Naive thymus-derived CD8-positive, alpha-beta T cell (primary cell): Measurements from ENCODE around the gene TGM6. TPM values are rescaled to one million over a fixed set of nuclear protein-coding genes. Genes with fewer than 3 reads are reported as not detected.
A peak's percentile ranks its signal among the peaks of the same experiment; 100 is the strongest.

Experiments used
- ATAC-seq, 2 donors: fragments of 150-1000 bp; cut with Tn5 transposase in 1 of 2; sonication (Bioruptor Pico), chemical (Tn5 transposase) in 1 of 2; 1 replicate in 1 of 2; 2 replicates in 1 of 2; pipeline ENCODE4 v1.10.0; 2021; ENCODE audit warnings: mild to moderate bottlenecking in 2 of 2, moderate library complexity in 2 of 2
- POLR2A ChIA-PET: fragments of 350-600 bp; sonication (Branson Sonifier 250); formaldehyde crosslinking; loops from one replicate; lab custom pipeline; 2021; ENCODE audit warnings: antibody characterized with exemption; lab: Charles Lee
- DNase-seq, 10 donors: peaks; one replicate each; pipeline versions ENCODE4 v3.0.0 to v3.0.0-alpha.2; 2020 to 2022
- H3K27ac Mint-ChIP-seq, 10 donors: one replicate each; pipeline ENCODE4 v1.8.0; 2020 to 2022; ENCODE audit warnings: mild to moderate bottlenecking in 10 of 10, mixed read lengths in 10 of 10, moderate library complexity in 4 of 10, inconsistent platforms in 1 of 10
- H3K27me3 Mint-ChIP-seq, 5 donors: one replicate each; pipeline ENCODE4 v1.8.0; 2021 to 2022; ENCODE audit warnings: mixed read lengths in 5 of 5
- H3K36me3 Mint-ChIP-seq, 3 donors: one replicate each; pipeline ENCODE4 v1.8.0; 2020 to 2022; ENCODE audit warnings: mixed read lengths in 3 of 3, mild to moderate bottlenecking in 2 of 3, inconsistent platforms in 1 of 3
- H3K4me1 Mint-ChIP-seq, 4 donors: one replicate each; pipeline ENCODE4 v1.8.0; 2021 to 2022; ENCODE audit warnings: mixed read lengths in 4 of 4
- H3K4me3 Mint-ChIP-seq, 10 donors: one replicate each; pipeline ENCODE4 v1.8.0; 2020 to 2022; ENCODE audit warnings: mild to moderate bottlenecking in 10 of 10, mixed read lengths in 10 of 10, moderate library complexity in 6 of 10, inconsistent platforms in 1 of 10
- H3K9me3 Mint-ChIP-seq, 9 donors: one replicate each; pipeline ENCODE4 v1.8.0; 2020 to 2022; ENCODE audit warnings: mixed read lengths in 9 of 9, mild to moderate bottlenecking in 3 of 9, inconsistent platforms in 1 of 9, moderate library complexity in 1 of 9
- polyA plus RNA-seq, 3 donors: library from polyadenylated mRNA; unstranded; fragments of 300-500 nt; fragmentation: Illumina TruSeq; gene quantifications; one replicate each; pipeline ENCODE4 v1.2.3, GENCODE V29; 2021
- total RNA-seq, 8 experiments: library from RNA in 2 of 8; stranded (reverse) in 2 of 8; gene quantifications; one replicate each; pipeline ENCODE4 v1.2.3 and lab custom pipeline; 2021 to 2026

The TGM6 gene
- total and polyA plus RNA-seq, 5 experiments from 2014 or later: not detected

GRCh38 chr20:2342243-2342642 lies 38.5 kb upstream of the TGM6 start:
- DNase-seq: no peak
- peaks cover 0 to 2% (median 0%) of the 10 kb centered on the region in 9 donors for H3K9me3 Mint-ChIP-seq
- POLR2A ChIA-PET: no interaction called here
- ATAC-seq: no peak
- no peaks in the 10 kb centered on the region for H3K36me3 Mint-ChIP-seq
- no peaks in the 10 kb centered on the region for H3K4me1 Mint-ChIP-seq
- no peak overlapping the region for H3K4me3 Mint-ChIP-seq
- H3K27ac Mint-ChIP-seq: peak overlapping the region in 1 of 10 donors; percentile 77
- H3K27me3 Mint-ChIP-seq: peaks cover 5 to 35% (median 13%) of the 10 kb centered on the region in 5 donors

GRCh38 chr20:2346188-2346587 lies 34.5 kb upstream of the TGM6 start:
- Mint-ChIP-seq H3K27ac (no peak overlapping the region), H3K9me3 (peaks cover 0 to 4% (median 0%) of the 10 kb centered on the region in 9 donors), H3K27me3 (peaks cover 10 to 38% (median 22%) of the 10 kb centered on the region in 5 donors), H3K4me3 (no peak overlapping the region), H3K4me1 (no peaks in the 10 kb centered on the region), H3K36me3 (no peaks in the 10 kb centered on the region)
- no peak for DNase-seq
- no peak for ATAC-seq
- POLR2A ChIA-PET: no interaction called here

GRCh38 chr20:2348336-2348735 lies 32.4 kb upstream of the TGM6 start:
- POLR2A ChIA-PET: no interaction called here
- Mint-ChIP-seq H3K27ac (no peak overlapping the region), H3K4me3 (no peak overlapping the region), H3K9me3 (peaks cover 0 to 4% (median 0%) of the 10 kb centered on the region in 9 donors), H3K27me3 (peaks cover 12 to 31% (median 19%) of the 10 kb centered on the region in 5 donors), H3K36me3 (no peaks in the 10 kb centered on the region), H3K4me1 (peaks cover 0 to 1% (median 0%) of the 10 kb centered on the region in 4 donors)
- ATAC-seq (no peak), DNase-seq (no peak)

GRCh38 chr20:2349801-2350200 lies 30.9 kb upstream of the TGM6 start:
- H3K27ac Mint-ChIP-seq: no peak overlapping the region
- H3K36me3 Mint-ChIP-seq: no peaks in the 10 kb centered on the region
- H3K4me3 Mint-ChIP-seq: no peak overlapping the region
- peaks cover 0 to 4% (median 0%) of the 10 kb centered on the region in 9 donors for H3K9me3 Mint-ChIP-seq
- no peak for ATAC-seq
- peaks cover 13 to 37% (median 25%) of the 10 kb centered on the region in 5 donors for H3K27me3 Mint-ChIP-seq
- POLR2A ChIA-PET: no interaction called here
- DNase-seq: no peak
- H3K4me1 Mint-ChIP-seq: peaks cover 0 to 1% (median 0%) of the 10 kb centered on the region in 4 donors

GRCh38 chr20:2350606-2351005 lies 30.1 kb upstream of the TGM6 start:
- POLR2A ChIA-PET: no interaction called here
- DNase-seq (no peak), ATAC-seq (no peak)
- no peak overlapping the region for H3K27ac Mint-ChIP-seq
- no peak overlapping the region for H3K4me3 Mint-ChIP-seq
- peaks cover 0 to 4% (median 0%) of the 10 kb centered on the region in 9 donors for H3K9me3 Mint-ChIP-seq
- peaks cover 13 to 37% (median 24%) of the 10 kb centered on the region in 5 donors for H3K27me3 Mint-ChIP-seq
- no peaks in the 10 kb centered on the region for H3K36me3 Mint-ChIP-seq
- H3K4me1 Mint-ChIP-seq: peaks cover 0 to 1% (median 0%) of the 10 kb centered on the region in 4 donors

GRCh38 chr20:2353231-2353630 lies 27.5 kb upstream of the TGM6 start:
- Mint-ChIP-seq H3K27ac (no peak overlapping the region), H3K4me3 (no peak overlapping the region), H3K9me3 (peaks cover 0 to 2% (median 0%) of the 10 kb centered on the region in 9 donors), H3K4me1 (peaks cover 0 to 1% (median 0%) of the 10 kb centered on the region in 4 donors), H3K27me3 (peaks cover 2 to 26% (median 17%) of the 10 kb centered on the region in 5 donors), H3K36me3 (no peaks in the 10 kb centered on the region)
- POLR2A ChIA-PET: no interaction called here
- ATAC-seq (no peak), DNase-seq (no peak)

- H3K27me3 Mint-ChIP-seq: peaks cover 8 to 21% (median 13%) of the 10 kb centered on the region in 5 donors
Measured at GRCh38 chr20:2357114-2357513, 23.6 kb upstream of the TGM6 start.

GRCh38 chr20:2358006-2358405 lies 22.7 kb upstream of the TGM6 start:
- Mint-ChIP-seq H3K36me3 (peaks cover 0 to 21% (median 14%) of the 10 kb centered on the region in 3 donors), H3K27ac (no peak overlapping the region), H3K4me3 (no peak overlapping the region), H3K9me3 (peaks cover 0 to 36% (median 24%) of the 10 kb centered on the region in 9 donors), H3K4me1 (no peaks in the 10 kb centered on the region), H3K27me3 (peaks cover 8 to 19% (median 13%) of the 10 kb centered on the region in 5 donors)
- DNase-seq (no peak), ATAC-seq (no peak)
- POLR2A ChIA-PET: no interaction called here

More at GRCh38 chr20:2357114-2357513, 23.6 kb upstream of the TGM6 start:
- no peak for DNase-seq
- Mint-ChIP-seq H3K4me3 (no peak overlapping the region), H3K9me3 (peaks cover 0 to 33% (median 24%) of the 10 kb centered on the region in 9 donors), H3K36me3 (peaks cover 0 to 21% (median 14%) of the 10 kb centered on the region in 3 donors), H3K4me1 (peaks cover 0 to 1% (median 0%) of the 10 kb centered on the region in 4 donors), H3K27ac (no peak overlapping the region)
- POLR2A ChIA-PET: no interaction called here
- no peak for ATAC-seq

- peaks cover 11 to 20% (median 18%) of the 10 kb centered on the region in 5 donors for H3K27me3 Mint-ChIP-seq
- no peak overlapping the region for H3K4me3 Mint-ChIP-seq
- no peak for ATAC-seq
- no peaks in the 10 kb centered on the region for H3K4me1 Mint-ChIP-seq
- H3K9me3 Mint-ChIP-seq: peaks cover 0 to 41% (median 24%) of the 10 kb centered on the region in 9 donors
- POLR2A ChIA-PET: interaction anchor here (1.1 kb wide), 1 partner anchor 109 kb away, joined by 3 read pairs; no protein-coding TSS in a partner anchor
- peaks cover 0 to 21% (median 14%) of the 10 kb centered on the region in 3 donors for H3K36me3 Mint-ChIP-seq
- no peak overlapping the region for H3K27ac Mint-ChIP-seq
- DNase-seq: no peak
Measured at GRCh38 chr20:2361035-2361593, 19.6 kb upstream of the TGM6 start.

- ATAC-seq: no peak
- no peak for DNase-seq
- H3K27me3 Mint-ChIP-seq: peaks cover 11 to 26% (median 21%) of the 10 kb centered on the region in 5 donors
- H3K36me3 Mint-ChIP-seq: peaks cover 0 to 21% (median 14%) of the 10 kb centered on the region in 3 donors
- POLR2A ChIA-PET: no interaction called here
- peaks cover 0 to 45% (median 24%) of the 10 kb centered on the region in 9 donors for H3K9me3 Mint-ChIP-seq
- H3K27ac Mint-ChIP-seq: no peak overlapping the region
- no peaks in the 10 kb centered on the region for H3K4me1 Mint-ChIP-seq
- no peak overlapping the region for H3K4me3 Mint-ChIP-seq
Measured at GRCh38 chr20:2363187-2363586, 17.5 kb upstream of the TGM6 start.

- peaks cover 0 to 21% (median 14%) of the 10 kb centered on the region in 3 donors for H3K36me3 Mint-ChIP-seq
- ATAC-seq (no peak), DNase-seq (no peak)
- no peak overlapping the region for H3K4me3 Mint-ChIP-seq
- peaks cover 11 to 28% (median 25%) of the 10 kb centered on the region in 5 donors for H3K27me3 Mint-ChIP-seq
- no peak overlapping the region for H3K27ac Mint-ChIP-seq
- H3K9me3 Mint-ChIP-seq: peaks cover 0 to 49% (median 26%) of the 10 kb centered on the region in 9 donors
- no peaks in the 10 kb centered on the region for H3K4me1 Mint-ChIP-seq
- POLR2A ChIA-PET: no interaction called here
Measured at GRCh38 chr20:2363587-2363986, 17.1 kb upstream of the TGM6 start.

GRCh38 chr20:2364044-2364443 lies 16.7 kb upstream of the TGM6 start:
- Mint-ChIP-seq H3K36me3 (peaks cover 0 to 25% (median 12%) of the 10 kb centered on the region in 3 donors), H3K9me3 (peaks cover 0 to 52% (median 31%) of the 10 kb centered on the region in 9 donors), H3K4me3 (no peak overlapping the region), H3K27ac (no peak overlapping the region), H3K4me1 (no peaks in the 10 kb centered on the region), H3K27me3 (peaks cover 11 to 32% (median 27%) of the 10 kb centered on the region in 5 donors)
- DNase-seq (no peak), ATAC-seq (no peak)
- POLR2A ChIA-PET: no interaction called here

GRCh38 chr20:2365091-2365490 lies 15.6 kb upstream of the TGM6 start:
- POLR2A ChIA-PET: no interaction called here
- H3K4me3 Mint-ChIP-seq: no peak overlapping the region
- H3K36me3 Mint-ChIP-seq: peaks cover 0 to 21% (median 10%) of the 10 kb centered on the region in 3 donors
- DNase-seq (no peak), ATAC-seq (no peak)
- H3K4me1 Mint-ChIP-seq: no peaks in the 10 kb centered on the region
- H3K27me3 Mint-ChIP-seq: peaks cover 14 to 40% (median 21%) of the 10 kb centered on the region in 5 donors
- H3K27ac Mint-ChIP-seq: no peak overlapping the region
- peaks cover 0 to 48% (median 27%) of the 10 kb centered on the region in 9 donors for H3K9me3 Mint-ChIP-seq
